ENCODE data around the gene ZNF320. TPM values are rescaled to one million over a fixed set of nuclear protein-coding genes. Genes with fewer than 3 reads are reported as not detected.
"Not testable (repeated sequence)": the region's sequence is repeated elsewhere in the genome, so short reads cannot be mapped to it uniquely, and the experiment has no call there.

ZNF320 gene
- total RNA-seq, 1 experiment from 2014 or later, result 10.2 TPM

- Histone ChIP-seq H3K36me3 (ENCODE audit: control insufficient read depth, insufficient read depth, low read length) (no peaks in the 10 kb centered on the region), H3K27ac (ENCODE audit: low read length) (no peak overlapping the region), H3K27me3 (ENCODE audit: control insufficient read depth, insufficient read depth, low read length) (no peaks in the 10 kb centered on the region), H3K9me3 (ENCODE audit: control insufficient read depth, insufficient read depth, low read depth, low read length) (no peaks in the 10 kb centered on the region), H3K4me3 (ENCODE audit: low read depth in 2 of 2, low read length in 2 of 2) (no peak overlapping the region), H3K4me1 (ENCODE audit: control insufficient read depth, insufficient read depth, low read length) (no peaks in the 10 kb centered on the region)
- CTCF ChIA-PET, result no interaction called here
- no TSS peak for BruUV-seq (replicated peaks)
- DNase-seq (ENCODE audit: low read depth, low spot score) (no peak), ATAC-seq (no peak)
- in situ Hi-C loops (cut with HindIII; ENCODE audit: low pct_unique_long_range_greater_than_20kb, low sequenced_read_pairs) (no loop called here), intact Hi-C loops (cut with micrococcal nuclease; ENCODE audit: unreplicated experiment) (no loop called here)
- no peak for TF ChIP-seq REST (IDR thresholded peaks at IDR 0.05; ENCODE audit: insufficient read depth in 1 of 2, low read depth in 2 of 2, low read length in 1 of 2)
- no peak for TF ChIP-seq CTCF (IDR thresholded peaks at IDR 0.05)
- TF ChIP-seq SIN3A (IDR thresholded peaks at IDR 0.05; ENCODE audit: borderline replicate concordance, insufficient read depth, low read depth, low read length), result no peak
- TF ChIP-seq TCF7L2 (IDR thresholded peaks at IDR 0.05; ENCODE audit: low read depth, low read length), result no peak
- TF ChIP-seq POLR2AphosphoS5 (IDR thresholded peaks at IDR 0.05; ENCODE audit: low read depth, low read length), result no peak
- POLR2A ChIA-PET, result no interaction called here
Observed at GRCh38 chr19:52871466-52871865, 26.0 kb downstream of the ZNF320 start.

- H3K9me3 ChIP-seq (ENCODE audit: control insufficient read depth, insufficient read depth, low read depth, low read length); H3K4me3 ChIP-seq (ENCODE audit: low read depth in 2 of 2, low read length in 2 of 2); H3K4me1 ChIP-seq (ENCODE audit: control insufficient read depth, insufficient read depth, low read length); DNase-seq (ENCODE audit: low read depth, low spot score); in situ Hi-C loops (cut with HindIII; ENCODE audit: low pct_unique_long_range_greater_than_20kb, low sequenced_read_pairs); H3K36me3 ChIP-seq (ENCODE audit: control insufficient read depth, insufficient read depth, low read length); intact Hi-C loops (cut with micrococcal nuclease; ENCODE audit: unreplicated experiment); H3K27me3 ChIP-seq (ENCODE audit: control insufficient read depth, insufficient read depth, low read length); POLR2A ChIA-PET; ATAC-seq; CTCF ChIA-PET; BruUV-seq (replicated peaks); H3K27ac ChIP-seq (ENCODE audit: low read length): not testable (repeated sequence)
Observed at GRCh38 chr19:52868031-52868430, 29.4 kb downstream of the ZNF320 start.

GRCh38 chr19:52857378-52858191, 39.9 kb downstream of the ZNF320 start, which contains the start of gene ZNF468:
TSS of gene ZNF468 (minus strand) at chr19:52857619. CDS start at chr19:52854272, 3,347 bp downstream.
- H3K4me1 ChIP-seq (ENCODE audit: control insufficient read depth, insufficient read depth, low read length); POLR2A ChIA-PET; H3K9me3 ChIP-seq (ENCODE audit: control insufficient read depth, insufficient read depth, low read depth, low read length); BruUV-seq (replicated peaks); H3K27me3 ChIP-seq (ENCODE audit: control insufficient read depth, insufficient read depth, low read length); intact Hi-C loops (cut with micrococcal nuclease; ENCODE audit: unreplicated experiment); CTCF ChIA-PET; in situ Hi-C loops (cut with HindIII; ENCODE audit: low pct_unique_long_range_greater_than_20kb, low sequenced_read_pairs); H3K36me3 ChIP-seq (ENCODE audit: control insufficient read depth, insufficient read depth, low read length): not testable (repeated sequence)
- Histone ChIP-seq H3K4me3 (ENCODE audit: low read depth in 2 of 2, low read length in 2 of 2) (peak within 1 kb of the TSS; percentile 61 to 81), H3K27ac (ENCODE audit: low read length) (peak within 1 kb of the TSS; percentile 82)
- TF ChIP-seq POLR2AphosphoS5 (IDR thresholded peaks at IDR 0.05; ENCODE audit: low read depth, low read length), result peak; percentile 56
- ATAC-seq, result peak; percentile 99
- peak; percentile 30 for DNase-seq (ENCODE audit: low read depth, low spot score)

- peak overlapping the region; percentile 82 for H3K27ac ChIP-seq (ENCODE audit: low read length)
- H3K4me1 ChIP-seq (ENCODE audit: control insufficient read depth, insufficient read depth, low read length); CTCF ChIA-PET; DNase-seq (ENCODE audit: low read depth, low spot score); POLR2A ChIA-PET; BruUV-seq (replicated peaks); intact Hi-C loops (cut with micrococcal nuclease; ENCODE audit: unreplicated experiment); in situ Hi-C loops (cut with HindIII; ENCODE audit: low pct_unique_long_range_greater_than_20kb, low sequenced_read_pairs); H3K27me3 ChIP-seq (ENCODE audit: control insufficient read depth, insufficient read depth, low read length); H3K36me3 ChIP-seq (ENCODE audit: control insufficient read depth, insufficient read depth, low read length); H3K9me3 ChIP-seq (ENCODE audit: control insufficient read depth, insufficient read depth, low read depth, low read length): not testable (repeated sequence)
- peak; percentile 29 for ATAC-seq
- peak overlapping the region; percentile 61 to 81 for H3K4me3 ChIP-seq (ENCODE audit: low read depth in 2 of 2, low read length in 2 of 2)
Observed at GRCh38 chr19:52856540-52857377, 40.7 kb downstream of the ZNF320 start.

Data from Panc1 (cell line).